K562 (cell line): ENCODE data around the gene FSTL1. TPM values are rescaled to one million over a fixed set of nuclear protein-coding genes. Genes with fewer than 3 reads are reported as not detected.

Experiments
- ATAC-seq: fragments of 200-7000 bp; cut with Tn5 transposase; 3 replicates; pipeline ENCODE4 v1.9.1; 2020; ENCODE audit warnings: moderate library complexity
- BruUV-seq: library from RNA; stranded (reverse); fragments of 400-500 nt; replicated peaks from 2 replicates; lab custom pipeline; 2021; lab: Mats Ljungman, UMichigan
- CTCF ChIA-PET: fragments of 300-600 bp; formaldehyde crosslinking; extraction: SDS; loops from one replicate; lab custom pipeline; 2021; ENCODE audit warnings: low intra/inter-chr PET ratio; lab: Yijun Ruan, JAX
- POLR2A ChIA-PET: fragments of 300-600, 350-650 bp; sonication (Branson Sonifier 250); formaldehyde crosslinking; extraction: SDS; loops from one replicate; lab custom pipeline; 2021; ENCODE audit warnings: antibody characterized with exemption, inconsistent platforms; lab: Yijun Ruan, JAX
- DNase-seq, 4 experiments: peaks; one replicate each; pipeline versions ENCODE4 v3.0.0 to v3.0.0-alpha.2; 2011 to 2018; ENCODE audit warnings: low spot score in 3 of 4, mixed read lengths in 3 of 4; ENCODE audit errors: extremely low read depth in 1 of 4
- FAIRE-seq: peaks from 2 replicates; lab custom pipeline; 2011; peaks lifted over from hg19 to GRCh38; lab: Jason Lieb, UNC
- H2AFZ ChIP-seq: 2 replicates; pipeline ENCODE4 v1.6.0; 2011; ENCODE audit warnings: low read depth, low read length, control low read depth, inconsistent platforms
- H3K27ac ChIP-seq: fragments of 200-600 bp; 3 replicates; pipeline ENCODE4 v1.8.0; 2011; ENCODE audit warnings: low read depth, mild to moderate bottlenecking, control low read depth, inconsistent platforms, low read length, moderate library complexity, mixed read lengths; ENCODE audit errors: extremely low read depth
- H3K27me3 ChIP-seq, 2 experiments: fragments of 300-600 bp in 1 of 2; 2 replicates in 1 of 2; 3 replicates in 1 of 2; pipeline versions ENCODE4 v1.6.0 to v1.8.0; 2011; ENCODE audit warnings: inconsistent platforms in 2 of 2, low read length in 2 of 2, mild to moderate bottlenecking in 1 of 2, mixed read lengths in 1 of 2, moderate library complexity in 1 of 2; ENCODE audit not compliant: control insufficient read depth in 2 of 2, insufficient read depth in 2 of 2
- H3K36me3 ChIP-seq: fragments of 300-600 bp; 3 replicates; pipeline ENCODE4 v1.8.0; 2011; ENCODE audit warnings: mild to moderate bottlenecking, low read length, inconsistent platforms; ENCODE audit not compliant: control insufficient read depth, insufficient read depth
- H3K4me1 ChIP-seq, 2 experiments: fragments of 200-600 bp in 1 of 2; replicated peaks in 1 of 2; 2 replicates in 1 of 2; 3 replicates in 1 of 2; pipeline versions ENCODE4 v1.5.1 to v1.8.0; 2011; ENCODE audit warnings: inconsistent platforms in 2 of 2, low read length in 2 of 2, mild to moderate bottlenecking in 1 of 2, mixed read lengths in 1 of 2, moderate library complexity in 1 of 2; ENCODE audit not compliant: control insufficient read depth in 2 of 2, insufficient read depth in 2 of 2
- H3K4me2 ChIP-seq: 2 replicates; pipeline ENCODE4 v1.6.1; 2011; ENCODE audit warnings: low read length, control low read depth, inconsistent platforms, mixed read lengths; ENCODE audit not compliant: insufficient read depth
- H3K4me3 ChIP-seq: fragments of 200-600 bp; sonication (generic), shearing (Covaris generic); 2 replicates; pipeline ENCODE4 v1.5.1; 2016; ENCODE audit warnings: control low read depth, inconsistent platforms
- H3K79me2 ChIP-seq: fragments of 200-600 bp; 3 replicates; pipeline ENCODE4 v1.8.0; 2011; ENCODE audit warnings: low read length, inconsistent platforms; ENCODE audit not compliant: control insufficient read depth, insufficient read depth
- H3K9ac ChIP-seq, 2 experiments: 2 replicates each; pipeline versions ENCODE4 v1.6.0 to v1.6.1; 2011; ENCODE audit warnings: low read depth in 2 of 2, low read length in 2 of 2, control low read depth in 1 of 2, inconsistent platforms in 1 of 2, mild to moderate bottlenecking in 1 of 2, mixed read lengths in 1 of 2; ENCODE audit not compliant: insufficient read depth in 1 of 2
- H3K9me1 ChIP-seq: one replicate; pipeline ENCODE4 v1.6.0; 2011; ENCODE audit warnings: inconsistent platforms, mild to moderate bottlenecking, low read length, moderate library complexity; ENCODE audit not compliant: control insufficient read depth, insufficient read depth
- H3K9me3 ChIP-seq: replicated peaks from 2 replicates; pipeline ENCODE4 v1.5.1; 2011; ENCODE audit warnings: low read depth, low read length, inconsistent platforms; ENCODE audit not compliant: control insufficient read depth, insufficient read depth
- H4K20me1 ChIP-seq: replicated peaks from 2 replicates; pipeline ENCODE4 v1.6.1; 2011; ENCODE audit warnings: low read length, inconsistent platforms, mixed read lengths; ENCODE audit not compliant: control insufficient read depth, insufficient read depth
- CHCHD3 ChIP-seq: fragments of 250-450 bp; sonication (Bioruptor Pico); IDR thresholded peaks from 2 replicates; pipeline ENCODE4 v2.1.2; 2022; ENCODE audit warnings: mild to moderate bottlenecking
- ESRRB ChIP-seq: fragments of 250-450 bp; sonication (Bioruptor Pico); IDR thresholded peaks from 2 replicates; pipeline ENCODE4 v1.5.0; 2020; ENCODE audit warnings: mild to moderate bottlenecking, moderate library complexity, borderline replicate concordance
- GABPB2 ChIP-seq: fragments of 250-450 bp; sonication (Bioruptor Pico); conservative IDR thresholded peaks from 2 replicates; pipeline ENCODE4 v1.5.1; 2021; ENCODE audit warnings: mild to moderate bottlenecking
- ILF3 ChIP-seq: fragments of 450-650 bp; IDR thresholded peaks from 2 replicates; pipeline ENCODE4 v1.6.1; 2018; ENCODE audit warnings: antibody characterized with exemption, mild to moderate bottlenecking, moderate library complexity, borderline replicate concordance
- MXI1 ChIP-seq: IDR thresholded peaks from 2 replicates; pipeline ENCODE4 v1.6.1; 2011; ENCODE audit warnings: low read depth, mild to moderate bottlenecking, improper control_type of control experiment, low read length
- NCOA6 ChIP-seq: fragments of 450-650 bp; IDR thresholded peaks from 2 replicates; pipeline ENCODE4 v1.6.1; 2017; ENCODE audit warnings: mild to moderate bottlenecking
- NONO ChIP-seq, 2 experiments: fragments of 200-400 bp in 1 of 2; fragments of 450-650 bp in 1 of 2; formaldehyde crosslinking in 1 of 2; IDR thresholded peaks; 2 replicates each; pipeline ENCODE4 v1.6.1; 2017; ENCODE audit warnings: low read depth in 2 of 2, mild to moderate bottlenecking in 2 of 2, moderate library complexity in 2 of 2, low read length in 1 of 2
- NR3C1 ChIP-seq: sonication (generic); formaldehyde crosslinking; IDR thresholded peaks from 2 replicates; pipeline ENCODE4 v1.8.1; 2022; ENCODE audit warnings: missing genetic modification reagents
- ZNF3 ChIP-seq: fragments of 250-450 bp; sonication (Bioruptor Pico); IDR thresholded peaks from 2 replicates; pipeline ENCODE4 v1.5.0; 2021; ENCODE audit warnings: mild to moderate bottlenecking, moderate library complexity
- ZNF449 ChIP-seq: fragments of 250-450 bp; sonication (Bioruptor Pico); IDR thresholded peaks from 2 replicates; pipeline ENCODE4 v1.8.0; 2022; ENCODE audit warnings: moderate library complexity, mild to moderate bottlenecking, inconsistent platforms
- ZNF695 ChIP-seq: fragments of 450-650 bp; formaldehyde crosslinking; IDR thresholded peaks from 2 replicates; pipeline ENCODE4 v1.4.0; 2020; ENCODE audit warnings: mild to moderate bottlenecking, moderate library complexity
- ZNF740 ChIP-seq, 3 experiments: fragments of 200-800 bp in 1 of 3; sonication (Bioruptor generic) in 1 of 3; sonication (generic) in 1 of 3; formaldehyde crosslinking in 1 of 3; IDR thresholded peaks; 2 replicates each; pipeline versions ENCODE4 v1.6.1 to v1.8.0; 2016 to 2022; ENCODE audit warnings: mild to moderate bottlenecking in 2 of 3, missing compliant biosample characterization in 2 of 3, missing genetic modification characterization in 2 of 3, missing genetic modification reagents in 1 of 3
- ZNF830 ChIP-seq: fragments of 250-450 bp; sonication (Bioruptor Pico); IDR thresholded peaks from 2 replicates; pipeline ENCODE4 v1.5.0; 2021; ENCODE audit warnings: mild to moderate bottlenecking
- in situ Hi-C: fragments of 300-500 bp; cut with MboI; formaldehyde crosslinking; loops from 4 replicates; pipeline ENCODE4 v1.15.0; 2018; ENCODE audit warnings: inconsistent platforms, mixed read lengths
- intact Hi-C: fragments of 100-400 bp; cut with micrococcal nuclease; formaldehyde crosslinking; loops from 2 replicates; pipeline ENCODE4 v1.14.2; 2022
- polyA plus RNA-seq, 8 experiments: library from polyadenylated mRNA; depleted of rRNA in 4 of 8; stranded (reverse) in 5 of 8; unstranded in 3 of 8; fragments of >200 nt; fragmentation: Nextera tagmentation in 2 of 8; fragmentation: Illumina TruSeq in 1 of 8; extraction: Ambion mirVana in 2 of 8; extraction: Trizol in 1 of 8; gene quantifications; 2 replicates each; pipeline versions ENCODE4 v1.2.1 to v1.2.3, GENCODE V29; 2011 to 2014; ENCODE audit warnings: inconsistent platforms in 1 of 8, missing spikeins in 1 of 8
- total RNA-seq, 7 experiments: library from RNA; depleted of rRNA in 6 of 7; stranded (reverse); fragments of >200 nt in 6 of 7; fragmentation: Illumina TruSeq in 2 of 7; extraction: Trizol in 2 of 7; gene quantifications; 2 replicates each; pipeline versions ENCODE4 v1.2.1 to v1.2.3, GENCODE V29; 2011 to 2021; ENCODE audit warnings: low replicate concordance in 1 of 7
- TF ChIP-seq, protein P1 (sequence below): conservative IDR thresholded peaks from 2 replicates; pipeline ENCODE4 v1.6.1; 2011; ENCODE audit warnings: low read depth, mild to moderate bottlenecking, low read length; ENCODE audit not compliant: control insufficient read depth
- TF ChIP-seq, protein P2 (sequence below): IDR thresholded peaks from 3 replicates; pipeline ENCODE4 v1.6.1; 2011; ENCODE audit warnings: borderline replicate concordance, mild to moderate bottlenecking, moderate library complexity; ENCODE audit not compliant: insufficient read length; ENCODE audit errors: extremely low read depth

Gene FSTL1
- total and polyA plus RNA-seq, 9 of the 15 experiments (the other 6 are each of a cell fraction or from before 2014, with no cell fraction given): 0.01 to 0.58 (median 0.08) TPM; not detected in 2

GRCh38 chr3:120459196-120459595 lies 8.4 kb upstream of the FSTL1 start (continued):
- TF ChIP-seq NR3C1 (no peak), MXI1 (no peak), ZNF695 (CRISPR knock-in tag) (no peak), NCOA6 (no peak), GABPB2 (no peak), ILF3 (no peak), ESRRB (no peak)

- no TSS peak for BruUV-seq
- Histone ChIP-seq H3K79me2 (no peaks in the 10 kb centered on the region), H3K4me2 (no peak overlapping the region), H3K4me1 (no peaks in the 10 kb centered on the region), H3K36me3 (no peaks in the 10 kb centered on the region), H4K20me1 (no peaks in the 10 kb centered on the region), H3K9me3 (no peaks in the 10 kb centered on the region), H3K27me3 (peaks cover 0 to 6% of the 10 kb centered on the region in 2 experiments; a peak in 2 of 5 replicates), H3K4me3 (no peak overlapping the region), H2AFZ (no peak overlapping the region), H3K9ac (no peak overlapping the region), H3K9me1 (no peaks in the 10 kb centered on the region), H3K27ac (no peak overlapping the region)
- POLR2A ChIA-PET: no interaction called here
- intact Hi-C loops (no loop called here), in situ Hi-C loops (loop anchor here (10.0 kb wide), 1 partner anchor 97 kb away; no protein-coding TSS in a partner anchor)
- DNase-seq (no peak), ATAC-seq (no peak), FAIRE-seq (no peak)
- CTCF ChIA-PET: no interaction called here
- TF ChIP-seq ZNF449 (CRISPR knock-in tag) (no peak), ZNF3 (no peak), NONO (IDR thresholded peaks at IDR 0.05; ENCODE audit: low read depth in 2 of 2, low read length in 1 of 2) (no peak), ZNF830 (CRISPR knock-in tag) (no peak), ZNF740 (CRISPR knock-in tag; IDR thresholded peaks at IDR 0.05) (no peak), ZNF740 (tag; IDR thresholded peaks at IDR 0.05) (no peak), CHCHD3 (CRISPR knock-in tag) (no peak)
- TF ChIP-seq, protein P1, sequence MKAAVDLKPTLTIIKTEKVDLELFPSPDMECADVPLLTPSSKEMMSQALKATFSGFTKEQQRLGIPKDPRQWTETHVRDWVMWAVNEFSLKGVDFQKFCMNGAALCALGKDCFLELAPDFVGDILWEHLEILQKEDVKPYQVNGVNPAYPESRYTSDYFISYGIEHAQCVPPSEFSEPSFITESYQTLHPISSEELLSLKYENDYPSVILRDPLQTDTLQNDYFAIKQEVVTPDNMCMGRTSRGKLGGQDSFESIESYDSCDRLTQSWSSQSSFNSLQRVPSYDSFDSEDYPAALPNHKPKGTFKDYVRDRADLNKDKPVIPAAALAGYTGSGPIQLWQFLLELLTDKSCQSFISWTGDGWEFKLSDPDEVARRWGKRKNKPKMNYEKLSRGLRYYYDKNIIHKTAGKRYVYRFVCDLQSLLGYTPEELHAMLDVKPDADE: no peak
- TF ChIP-seq, protein P2, sequence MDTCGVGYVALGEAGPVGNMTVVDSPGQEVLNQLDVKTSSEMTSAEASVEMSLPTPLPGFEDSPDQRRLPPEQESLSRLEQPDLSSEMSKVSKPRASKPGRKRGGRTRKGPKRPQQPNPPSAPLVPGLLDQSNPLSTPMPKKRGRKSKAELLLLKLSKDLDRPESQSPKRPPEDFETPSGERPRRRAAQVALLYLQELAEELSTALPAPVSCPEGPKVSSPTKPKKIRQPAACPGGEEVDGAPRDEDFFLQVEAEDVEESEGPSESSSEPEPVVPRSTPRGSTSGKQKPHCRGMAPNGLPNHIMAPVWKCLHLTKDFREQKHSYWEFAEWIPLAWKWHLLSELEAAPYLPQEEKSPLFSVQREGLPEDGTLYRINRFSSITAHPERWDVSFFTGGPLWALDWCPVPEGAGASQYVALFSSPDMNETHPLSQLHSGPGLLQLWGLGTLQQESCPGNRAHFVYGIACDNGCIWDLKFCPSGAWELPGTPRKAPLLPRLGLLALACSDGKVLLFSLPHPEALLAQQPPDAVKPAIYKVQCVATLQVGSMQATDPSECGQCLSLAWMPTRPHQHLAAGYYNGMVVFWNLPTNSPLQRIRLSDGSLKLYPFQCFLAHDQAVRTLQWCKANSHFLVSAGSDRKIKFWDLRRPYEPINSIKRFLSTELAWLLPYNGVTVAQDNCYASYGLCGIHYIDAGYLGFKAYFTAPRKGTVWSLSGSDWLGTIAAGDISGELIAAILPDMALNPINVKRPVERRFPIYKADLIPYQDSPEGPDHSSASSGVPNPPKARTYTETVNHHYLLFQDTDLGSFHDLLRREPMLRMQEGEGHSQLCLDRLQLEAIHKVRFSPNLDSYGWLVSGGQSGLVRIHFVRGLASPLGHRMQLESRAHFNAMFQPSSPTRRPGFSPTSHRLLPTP: no peak
Observed at GRCh38 chr3:120457827-120458226, 7.0 kb upstream of the FSTL1 start.
